Measurements from ENCODE around the gene FMO5.
"Not testable (repeated sequence)": the region's sequence is repeated elsewhere in the genome, so short reads cannot be mapped to it uniquely, and the experiment has no call there.

FMO5 gene

DNA sequence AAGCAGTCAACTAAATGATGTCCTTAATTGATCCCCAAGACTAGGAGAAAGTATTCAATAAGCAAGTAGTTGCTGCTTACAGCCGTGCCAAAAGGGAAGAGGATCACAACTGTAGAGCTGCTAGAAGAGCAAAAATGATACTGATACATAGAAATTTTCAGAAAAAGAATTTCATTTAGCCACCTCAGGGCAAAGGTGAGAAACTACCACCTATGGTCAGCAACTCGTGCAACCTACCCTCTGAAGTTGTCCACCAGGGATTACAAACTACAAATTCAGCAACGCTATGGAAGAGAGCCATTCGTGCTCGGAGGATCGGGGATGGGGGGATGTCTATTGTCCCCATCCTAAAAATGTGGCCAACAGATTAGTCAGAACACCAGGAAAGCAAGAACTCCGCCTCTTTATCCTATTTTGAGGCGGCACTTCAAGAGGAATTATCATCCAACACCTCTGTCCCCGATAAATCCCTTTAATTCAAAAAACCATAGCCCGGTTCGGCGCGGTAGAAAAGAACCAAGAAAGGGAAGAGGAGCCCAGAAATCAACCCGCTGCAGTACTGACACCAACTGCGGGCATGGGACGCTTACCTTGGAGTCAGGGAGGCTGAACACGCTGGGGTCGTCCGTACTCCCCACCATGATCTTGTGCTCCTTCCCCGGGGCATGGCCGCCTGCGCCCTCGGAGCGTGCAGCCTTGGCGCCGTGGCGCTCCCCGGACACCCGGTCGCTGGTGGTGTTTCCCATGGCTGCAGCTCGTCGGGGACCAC is 53.6 kb downstream of the FMO5 start:
- H3K27ac ChIP-seq, result no peak overlapping the region
- DNase-seq (ENCODE audit: low read depth, low spot score), result no peak

DNA sequence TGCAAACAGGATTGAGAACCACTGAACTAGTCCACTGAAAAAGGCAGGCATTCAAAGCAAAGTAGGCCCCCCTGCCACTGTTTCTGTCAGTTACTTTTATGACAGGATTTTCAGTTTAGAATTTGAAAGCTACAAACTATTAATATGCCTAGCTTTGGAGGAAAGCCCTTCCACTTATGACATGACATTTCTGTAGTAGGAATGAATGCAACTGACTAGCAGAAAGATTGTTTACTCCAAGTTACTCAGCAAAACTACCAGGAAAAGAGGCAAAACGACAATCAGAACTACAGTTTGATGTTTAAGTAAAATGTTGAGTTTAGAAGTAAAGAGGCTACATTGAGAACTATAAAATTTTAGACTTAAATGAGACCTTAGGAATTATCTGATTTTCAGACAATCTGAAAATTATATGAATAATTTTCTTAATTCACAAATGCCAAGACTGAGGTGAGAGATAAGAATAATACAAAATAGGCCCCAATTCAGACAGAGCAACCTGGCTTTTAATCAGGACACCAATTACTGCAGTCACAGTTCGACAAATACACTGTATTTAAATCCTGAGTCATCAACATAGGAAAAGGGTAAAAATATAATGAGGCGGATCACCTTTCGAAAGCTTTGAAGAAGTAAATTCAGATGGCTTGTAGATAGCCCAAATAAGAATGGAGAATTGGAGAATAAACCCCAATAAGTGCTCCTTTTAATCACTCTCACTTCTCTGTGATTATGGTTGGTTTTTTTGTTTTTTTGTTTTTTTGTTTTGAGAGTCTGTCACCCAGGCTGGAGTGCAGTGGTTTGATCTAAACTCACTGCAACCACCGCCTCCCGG is 55.1 kb downstream of the FMO5 start:
- no peak for TF ChIP-seq EZH2 (IDR thresholded peaks at IDR 0.05)
- TF ChIP-seq FOXP2 (optimal IDR thresholded peaks at IDR 0.05; ENCODE audit: control extremely low read depth, extremely low read length, insufficient read depth), result no peak
- TF ChIP-seq POLR2AphosphoS5 (IDR thresholded peaks at IDR 0.05; ENCODE audit: borderline replicate concordance, low read depth, low read length), result no peak
- peak overlapping the region; percentile 95; the same call in 1 of the 2 replicates for H3K4me3 ChIP-seq
- peak overlapping the region; percentile 4 for H3K9ac ChIP-seq (ENCODE audit: insufficient read length)
- H3K27ac ChIP-seq, result no peak overlapping the region
- no peak for DNase-seq (ENCODE audit: low read depth, low spot score)
- peaks cover 26% of the 10 kb centered on the region for H3K36me3 ChIP-seq (ENCODE audit: insufficient read depth, low read length)
- no peaks in the 10 kb centered on the region for H3K9me3 ChIP-seq (ENCODE audit: low read depth, low read length)

More for the DNA sequence above, 53.6 kb downstream of the FMO5 start:
- peak overlapping the region; percentile 95 for H3K4me3 ChIP-seq
- peaks cover 13% of the 10 kb centered on the region for H3K36me3 ChIP-seq (ENCODE audit: insufficient read depth, low read length)
- H3K9me3 ChIP-seq (ENCODE audit: low read depth, low read length), result no peaks in the 10 kb centered on the region
- peak overlapping the region; percentile 83 for H3K9ac ChIP-seq (ENCODE audit: insufficient read length)
- no peak for TF ChIP-seq FOXP2 (optimal IDR thresholded peaks at IDR 0.05; ENCODE audit: control extremely low read depth, extremely low read length, insufficient read depth)
- TF ChIP-seq POLR2AphosphoS5 (IDR thresholded peaks at IDR 0.05; ENCODE audit: borderline replicate concordance, low read depth, low read length), result no peak
- TF ChIP-seq EZH2 (IDR thresholded peaks at IDR 0.05), result no peak

DNA sequence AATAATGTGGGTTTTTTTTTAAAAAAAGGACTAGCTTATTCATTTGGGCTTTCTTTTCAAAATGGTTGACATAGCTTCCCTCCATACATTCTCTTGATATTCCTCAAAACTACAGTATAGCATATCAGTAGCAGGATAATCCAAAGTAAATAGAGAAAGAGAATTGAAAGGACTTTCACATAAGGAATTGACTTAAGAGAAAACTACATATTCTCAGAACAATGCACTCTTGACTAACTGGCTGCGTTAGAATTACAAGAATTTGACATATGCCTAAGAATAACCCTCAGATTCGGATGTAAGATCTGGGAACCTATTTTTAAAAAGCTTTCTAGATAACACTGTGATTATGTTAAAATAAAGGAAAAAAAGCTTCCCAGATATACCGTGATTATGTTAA is 56.0 kb downstream of the FMO5 start:
- no peak overlapping the region for H3K4me3 ChIP-seq
- H3K36me3 ChIP-seq (ENCODE audit: insufficient read depth, low read length), result peaks cover 26% of the 10 kb centered on the region
- no peaks in the 10 kb centered on the region for H3K9me3 ChIP-seq (ENCODE audit: low read depth, low read length)
- no peak for TF ChIP-seq FOXP2 (optimal IDR thresholded peaks at IDR 0.05; ENCODE audit: control extremely low read depth, extremely low read length, insufficient read depth)
- no peak for TF ChIP-seq POLR2AphosphoS5 (IDR thresholded peaks at IDR 0.05; ENCODE audit: borderline replicate concordance, low read depth, low read length)
- TF ChIP-seq EZH2 (IDR thresholded peaks at IDR 0.05), result no peak
- no peak overlapping the region for H3K27ac ChIP-seq
- no peak for DNase-seq (ENCODE audit: low read depth, low spot score)
- H3K9ac ChIP-seq (ENCODE audit: insufficient read length), result no peak overlapping the region

DNA sequence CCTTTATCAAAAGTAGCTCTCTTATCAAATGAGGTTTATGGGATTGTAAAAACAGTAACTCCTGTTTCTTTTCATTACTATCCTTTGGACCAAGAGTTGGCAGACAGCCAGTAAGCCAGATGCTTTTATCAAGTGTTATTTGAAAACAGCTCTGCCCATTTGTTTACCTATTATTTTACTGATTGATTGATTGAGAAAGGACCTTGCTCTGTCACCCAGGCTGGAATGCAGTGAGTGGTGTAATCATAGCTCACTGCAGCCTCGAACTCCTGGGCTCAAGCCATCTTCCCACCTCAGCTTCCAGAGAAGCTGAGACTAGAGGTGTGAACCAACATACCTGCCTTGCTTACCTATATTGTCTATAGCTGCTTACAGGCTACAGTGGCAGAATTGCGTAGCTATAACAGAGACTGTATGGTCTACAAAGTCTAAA is 56.5 kb downstream of the FMO5 start:
- no peak overlapping the region for H3K9ac ChIP-seq (ENCODE audit: insufficient read length)
- H3K36me3 ChIP-seq (ENCODE audit: insufficient read depth, low read length), result peaks cover 26% of the 10 kb centered on the region
- H3K9me3 ChIP-seq (ENCODE audit: low read depth, low read length), result no peaks in the 10 kb centered on the region
- H3K4me3 ChIP-seq, result no peak overlapping the region
- no peak overlapping the region for H3K27ac ChIP-seq
- TF ChIP-seq FOXP2 (optimal IDR thresholded peaks at IDR 0.05; ENCODE audit: control extremely low read depth, extremely low read length, insufficient read depth) (no peak), POLR2AphosphoS5 (IDR thresholded peaks at IDR 0.05; ENCODE audit: borderline replicate concordance, low read depth, low read length) (no peak), EZH2 (IDR thresholded peaks at IDR 0.05) (no peak)
- no peak for DNase-seq (ENCODE audit: low read depth, low spot score)

DNA sequence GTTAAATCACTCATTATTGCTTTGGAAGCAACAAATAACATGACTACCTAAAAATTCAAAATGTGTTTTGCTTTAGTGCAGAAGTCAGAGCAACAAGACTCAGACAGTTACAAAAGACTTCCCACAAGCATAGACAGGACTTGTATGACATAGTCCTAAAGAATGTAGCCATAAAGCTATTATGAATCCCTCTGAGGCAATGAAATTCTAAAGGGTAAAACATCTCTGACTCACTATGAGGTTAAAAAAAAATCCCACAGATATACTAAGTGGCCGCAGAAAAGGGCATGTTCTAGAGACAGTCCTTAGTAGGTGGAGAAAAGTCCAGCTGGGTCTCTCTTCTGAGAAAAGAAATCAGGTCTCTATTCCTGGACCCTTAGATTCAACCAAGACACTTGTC is 57.8 kb downstream of the FMO5 start:
- no peak overlapping the region for H3K27ac ChIP-seq
- no peak for DNase-seq (ENCODE audit: low read depth, low spot score)

DNA sequence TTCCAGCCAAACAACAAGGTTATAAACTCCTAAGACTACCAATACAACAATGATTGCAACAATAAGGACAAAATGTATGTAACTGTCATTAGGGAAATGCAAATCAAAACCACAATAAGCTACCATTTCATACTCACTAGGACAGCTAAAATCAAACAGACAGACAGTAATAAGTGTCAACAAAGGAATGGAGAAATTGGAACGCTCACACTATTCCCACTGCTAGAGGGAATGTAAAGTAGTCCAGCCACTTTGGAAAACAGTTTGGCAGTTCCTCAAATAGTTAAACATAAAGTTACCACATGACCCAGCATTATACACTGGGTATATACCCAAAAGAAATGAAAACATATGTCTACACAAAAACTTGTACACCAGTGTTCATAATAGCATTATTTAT is 62.1 kb downstream of the FMO5 start:
- H3K27ac ChIP-seq, result no peak overlapping the region
- no peaks in the 10 kb centered on the region for H3K9me3 ChIP-seq (ENCODE audit: low read depth, low read length)
- H3K36me3 ChIP-seq (ENCODE audit: insufficient read depth, low read length), result peaks cover 59% of the 10 kb centered on the region
- DNase-seq (ENCODE audit: low read depth, low spot score), result no peak
- no peak overlapping the region for H3K4me3 ChIP-seq
- TF ChIP-seq POLR2AphosphoS5 (IDR thresholded peaks at IDR 0.05; ENCODE audit: borderline replicate concordance, low read depth, low read length) (no peak), FOXP2 (optimal IDR thresholded peaks at IDR 0.05; ENCODE audit: control extremely low read depth, extremely low read length, insufficient read depth) (no peak), EZH2 (IDR thresholded peaks at IDR 0.05) (no peak)
- H3K9ac ChIP-seq (ENCODE audit: insufficient read length), result no peak overlapping the region

More for the DNA sequence above, 57.8 kb downstream of the FMO5 start:
- H3K36me3 ChIP-seq (ENCODE audit: insufficient read depth, low read length), result peaks cover 26% of the 10 kb centered on the region
- no peak overlapping the region for H3K9ac ChIP-seq (ENCODE audit: insufficient read length)
- no peak overlapping the region for H3K4me3 ChIP-seq
- H3K9me3 ChIP-seq (ENCODE audit: low read depth, low read length), result no peaks in the 10 kb centered on the region
- TF ChIP-seq FOXP2 (optimal IDR thresholded peaks at IDR 0.05; ENCODE audit: control extremely low read depth, extremely low read length, insufficient read depth), result no peak
- TF ChIP-seq EZH2 (IDR thresholded peaks at IDR 0.05), result no peak
- no peak for TF ChIP-seq POLR2AphosphoS5 (IDR thresholded peaks at IDR 0.05; ENCODE audit: borderline replicate concordance, low read depth, low read length)

DNA sequence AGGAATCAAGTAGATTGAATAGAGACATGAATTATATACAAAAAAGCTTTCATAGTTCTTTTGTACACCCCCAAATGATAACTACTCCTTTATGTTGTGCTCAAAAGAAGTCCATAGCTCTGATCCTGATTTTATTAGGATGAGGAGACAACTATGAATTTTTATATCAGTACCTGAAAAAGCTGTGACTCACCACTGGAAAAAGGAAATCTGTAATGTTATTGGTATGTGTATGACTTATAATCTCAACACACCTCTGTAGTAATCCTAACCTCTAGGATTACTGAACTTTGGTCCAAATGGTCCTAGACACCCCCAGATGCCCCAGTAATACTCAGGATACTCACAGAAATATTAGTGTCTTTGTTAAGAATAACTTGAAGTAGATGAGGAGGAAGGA is 63.0 kb downstream of the FMO5 start:
- Histone ChIP-seq H3K27ac (no peak overlapping the region), H3K9me3 (ENCODE audit: low read depth, low read length) (no peaks in the 10 kb centered on the region), H3K36me3 (ENCODE audit: insufficient read depth, low read length) (peaks cover 60% of the 10 kb centered on the region), H3K9ac (ENCODE audit: insufficient read length) (no peak overlapping the region), H3K4me3 (no peak overlapping the region)
- TF ChIP-seq EZH2 (IDR thresholded peaks at IDR 0.05) (no peak), POLR2AphosphoS5 (IDR thresholded peaks at IDR 0.05; ENCODE audit: borderline replicate concordance, low read depth, low read length) (no peak)
- no peak for DNase-seq (ENCODE audit: low read depth, low spot score)

DNA sequence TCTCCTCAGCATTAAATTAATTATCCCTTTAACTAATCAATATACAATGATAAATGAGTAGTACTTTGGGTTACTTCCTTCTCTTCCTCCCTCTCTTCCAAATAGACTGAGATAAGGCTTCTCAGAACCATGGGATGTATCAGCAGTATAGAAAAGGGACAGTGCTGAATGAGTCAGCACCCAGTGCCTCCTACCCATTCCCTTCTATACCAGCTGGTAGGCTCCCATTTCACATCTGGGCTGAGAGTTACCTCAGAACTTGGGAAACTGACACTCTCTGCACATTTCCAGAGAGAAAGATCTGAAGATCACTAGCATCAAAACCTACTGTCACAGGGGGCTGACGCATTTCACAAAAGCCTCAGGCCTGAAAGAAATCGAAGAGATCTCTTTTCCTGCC is 68.0 kb downstream of the FMO5 start:
- peaks cover 47% of the 10 kb centered on the region for H3K36me3 ChIP-seq (ENCODE audit: insufficient read depth, low read length)
- H3K4me3 ChIP-seq; DNase-seq (ENCODE audit: low read depth, low spot score): not testable (repeated sequence)

More for the DNA sequence above, 68.0 kb downstream of the FMO5 start:
- H3K9ac ChIP-seq (ENCODE audit: insufficient read length); H3K27ac ChIP-seq; H3K9me3 ChIP-seq (ENCODE audit: low read depth, low read length): not testable (repeated sequence)

Data from SK-N-MC (cell line).